Activated T-cell treated with anti-CD3 and anti-CD28 coated beads, Interleukin-2, amount 50 U/mL, for 72 hours (primary cell): ENCODE measurements around the gene GAGE12J. TPM values are rescaled to one million over a fixed set of nuclear protein-coding genes. Genes with fewer than 3 reads are reported as not detected.
"Not testable (repeated sequence)": the region's sequence is repeated elsewhere in the genome, so short reads cannot be mapped to it uniquely, and the experiment has no call there.

Source experiments
- ATAC-seq, 2 donors: fragments of 150-1000 bp; cut with Tn5 transposase; replicated peaks in 1 of 2; 2 replicates each; pipeline ENCODE4 v1.10.0; 2021; ENCODE audit warnings: moderate library complexity in 2 of 2, mild to moderate bottlenecking in 1 of 2
- DNase-seq, 2 donors: peaks; one replicate each; pipeline ENCODE4 v3.0.0; 2021 to 2022; ENCODE audit warnings: mixed read lengths in 1 of 2
- H3K27ac Mint-ChIP-seq: one replicate; pipeline ENCODE4 v1.8.0; 2022; ENCODE audit warnings: mild to moderate bottlenecking, moderate library complexity, mixed read lengths
- H3K27me3 Mint-ChIP-seq: one replicate; pipeline ENCODE4 v1.8.0; 2022; ENCODE audit warnings: low read depth, mixed read lengths
- H3K36me3 Mint-ChIP-seq, 2 donors: one replicate each; pipeline ENCODE4 v1.8.0; 2022; ENCODE audit warnings: mixed read lengths in 2 of 2, mild to moderate bottlenecking in 1 of 2; ENCODE audit not compliant: insufficient read depth in 2 of 2
- H3K4me1 Mint-ChIP-seq: one replicate; pipeline ENCODE4 v1.8.0; 2022; ENCODE audit warnings: low read depth, mixed read lengths
- H3K4me3 Mint-ChIP-seq, 2 donors: one replicate each; pipeline ENCODE4 v1.8.0; 2022; ENCODE audit warnings: mild to moderate bottlenecking in 2 of 2, mixed read lengths in 2 of 2, moderate library complexity in 2 of 2
- H3K9me3 Mint-ChIP-seq, 2 donors: one replicate each; pipeline ENCODE4 v1.8.0; 2022; ENCODE audit warnings: mixed read lengths in 2 of 2
- total RNA-seq, 2 donors: library from RNA; stranded (reverse); gene quantifications; one replicate each; pipeline ENCODE4 v1.2.3, GENCODE V29; 2022

GAGE12J gene
- total RNA-seq, 2 donors from 2014 or later, result not detected

- not testable (repeated sequence) for DNase-seq, H3K27me3 Mint-ChIP-seq, H3K4me1 Mint-ChIP-seq, H3K4me3 Mint-ChIP-seq, ATAC-seq, H3K27ac Mint-ChIP-seq, H3K36me3 Mint-ChIP-seq, H3K9me3 Mint-ChIP-seq
Measured at GRCh38 chrX:49323735-49324134, 1.9 kb downstream of the GAGE12J start.

DNA sequence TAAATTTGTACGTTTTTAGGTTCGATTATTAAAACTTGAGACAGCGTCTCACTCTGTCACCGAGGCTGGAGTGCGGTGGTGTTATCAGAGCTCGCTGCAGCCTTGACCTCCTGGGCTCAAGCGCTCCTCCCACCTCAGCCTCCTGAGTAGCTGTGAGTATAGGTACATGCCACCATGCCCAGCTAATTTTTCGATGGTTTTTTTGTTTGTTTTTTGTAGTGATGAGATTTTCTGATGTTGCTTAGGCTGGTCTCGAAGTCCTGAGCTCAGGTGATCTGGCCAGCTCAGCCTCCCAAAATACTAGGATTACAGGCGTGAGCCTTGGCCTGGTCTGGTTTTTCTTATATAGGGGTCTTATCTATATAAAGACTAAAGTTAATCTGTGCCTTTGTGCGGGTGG lies 8.6 kb downstream of the GAGE12J start:
- DNase-seq, H3K4me3 Mint-ChIP-seq, H3K27ac Mint-ChIP-seq, H3K36me3 Mint-ChIP-seq, H3K4me1 Mint-ChIP-seq, H3K27me3 Mint-ChIP-seq, H3K9me3 Mint-ChIP-seq, ATAC-seq: not testable (repeated sequence)

DNA sequence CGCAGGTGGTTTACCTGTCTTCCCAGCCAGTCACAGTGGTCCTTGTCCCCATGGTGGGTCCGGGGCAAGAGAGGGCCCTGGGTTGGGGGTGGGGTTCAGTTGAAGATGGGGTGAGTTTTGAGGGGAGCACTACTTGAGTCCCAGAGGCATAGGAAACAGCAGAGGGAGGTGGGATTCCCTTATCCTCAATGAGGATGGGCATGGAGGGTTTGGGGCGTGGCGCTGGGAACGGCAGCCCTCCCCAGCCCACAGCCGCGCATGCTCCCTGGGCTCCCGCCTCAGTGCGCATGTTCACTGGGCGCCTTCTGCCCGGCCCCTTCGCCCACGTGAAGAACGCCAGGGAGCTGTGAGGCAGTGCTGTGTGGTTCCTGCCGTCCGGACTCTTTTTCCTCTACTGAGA lies 9.4 kb downstream of the GAGE12J start, which contains the start of gene GAGE13:
Gene GAGE13, plus strand, starts transcription at position 301 of the 400 bp plus-strand sequence. CDS start 1,156 bp downstream, outside the sequence.
- H3K4me1 Mint-ChIP-seq, H3K4me3 Mint-ChIP-seq, ATAC-seq, DNase-seq, H3K36me3 Mint-ChIP-seq, H3K27ac Mint-ChIP-seq, H3K27me3 Mint-ChIP-seq, H3K9me3 Mint-ChIP-seq: not testable (repeated sequence)

DNA sequence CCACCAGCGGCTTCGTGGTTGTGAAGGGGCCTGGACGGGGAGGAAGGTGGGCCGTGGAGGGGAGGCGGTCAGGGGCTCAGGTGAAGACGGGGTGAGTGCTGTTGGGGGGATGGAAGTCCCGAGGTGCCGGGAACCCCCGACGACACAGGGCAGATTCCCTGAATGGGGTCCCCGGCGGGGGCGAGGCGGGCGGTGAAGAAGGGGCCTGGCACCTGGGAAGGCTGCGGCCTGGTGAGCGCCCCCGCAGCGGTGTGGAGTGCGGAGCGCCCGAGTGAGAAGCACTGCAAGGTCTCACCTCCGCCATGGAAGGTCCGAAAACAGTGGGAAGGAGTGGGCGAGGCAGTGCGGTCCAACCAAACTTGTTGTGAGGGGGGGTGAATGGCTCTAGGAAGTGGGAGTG lies 10.0 kb downstream of the GAGE12J start:
- DNase-seq, ATAC-seq, H3K4me1 Mint-ChIP-seq, H3K27ac Mint-ChIP-seq, H3K9me3 Mint-ChIP-seq, H3K4me3 Mint-ChIP-seq, H3K27me3 Mint-ChIP-seq, H3K36me3 Mint-ChIP-seq: not testable (repeated sequence)

GRCh38 chrX:49341449-49341848 lies 19.6 kb downstream of the GAGE12J start:
- not testable (repeated sequence) for H3K9me3 Mint-ChIP-seq, H3K27ac Mint-ChIP-seq, ATAC-seq, H3K27me3 Mint-ChIP-seq, H3K4me3 Mint-ChIP-seq, H3K36me3 Mint-ChIP-seq, H3K4me1 Mint-ChIP-seq, DNase-seq

DNA sequence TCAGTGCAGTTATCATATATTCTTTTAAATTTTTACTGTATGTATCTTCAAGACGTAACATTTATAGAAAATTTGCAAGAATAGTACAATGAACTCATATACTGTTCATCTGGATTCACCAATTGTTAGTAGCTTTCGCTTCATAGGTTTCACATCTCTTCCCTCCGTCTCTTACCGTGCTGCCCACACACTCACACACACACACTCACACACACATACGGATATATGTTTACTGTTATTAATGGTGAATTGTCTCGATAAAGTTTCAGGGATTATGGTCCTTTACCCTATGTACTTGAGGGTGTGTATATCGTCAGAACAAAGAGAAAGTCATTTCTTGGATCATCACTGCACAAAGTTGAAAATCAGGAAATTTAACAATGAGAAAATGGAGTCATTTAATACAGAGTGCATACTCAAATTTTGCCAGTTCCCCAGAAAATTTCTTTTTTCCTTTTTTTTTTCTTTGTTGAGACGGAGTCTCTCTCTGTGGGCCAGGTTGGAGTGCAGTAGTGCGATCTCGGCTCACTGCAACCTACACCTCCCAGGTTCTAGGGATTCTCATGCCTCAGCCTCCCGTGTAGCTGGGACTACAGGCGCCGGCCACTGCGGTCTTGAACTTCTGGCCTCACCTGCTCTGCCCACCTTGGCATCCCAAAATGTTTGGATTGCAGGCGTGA lies 22.8 kb downstream of the GAGE12J start:
- DNase-seq, result not testable (repeated sequence)

GRCh38 chrX:49345402-49345801 lies 23.6 kb downstream of the GAGE12J start:
- H3K27me3 Mint-ChIP-seq, ATAC-seq, H3K4me3 Mint-ChIP-seq, DNase-seq, H3K4me1 Mint-ChIP-seq, H3K27ac Mint-ChIP-seq, H3K9me3 Mint-ChIP-seq, H3K36me3 Mint-ChIP-seq: not testable (repeated sequence)

More for the DNA sequence above, 22.8 kb downstream of the GAGE12J start:
- H3K4me1 Mint-ChIP-seq, H3K27me3 Mint-ChIP-seq, H3K4me3 Mint-ChIP-seq, H3K9me3 Mint-ChIP-seq, ATAC-seq, H3K36me3 Mint-ChIP-seq, H3K27ac Mint-ChIP-seq: not testable (repeated sequence)

DNA sequence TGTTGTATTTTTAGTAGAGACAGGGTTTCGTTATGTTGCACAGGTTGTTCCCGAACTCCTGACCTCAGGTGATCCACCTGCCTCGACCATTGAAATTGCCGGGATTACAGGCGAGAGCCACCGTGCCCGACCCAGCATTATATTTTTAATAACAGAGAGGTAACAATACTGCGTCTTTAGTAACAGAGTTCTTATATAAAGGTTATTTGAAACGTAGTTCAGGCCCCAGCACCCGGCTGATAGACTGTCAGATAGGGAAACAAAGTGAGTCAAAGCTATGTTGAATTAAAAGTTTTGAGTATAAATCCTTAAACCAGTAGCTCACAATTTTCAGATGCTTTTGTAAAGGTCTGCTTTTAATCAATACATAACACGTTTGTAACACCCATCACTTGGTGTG lies 24.3 kb downstream of the GAGE12J start:
- not testable (repeated sequence) for H3K27me3 Mint-ChIP-seq, H3K9me3 Mint-ChIP-seq, H3K27ac Mint-ChIP-seq, H3K4me1 Mint-ChIP-seq, H3K36me3 Mint-ChIP-seq, ATAC-seq, H3K4me3 Mint-ChIP-seq, DNase-seq

Other genes starting within 250 kb of the GAGE12J start
- gene PRAF2, start 248.0 kb upstream of the GAGE12J start, total RNA-seq, result 10 to 100 TPM; 19.1 to 20.9 TPM
- gene WDR45, start 242.2 kb upstream of the GAGE12J start, total RNA-seq, result 10 to 100 TPM; 43.4 to 49.0 TPM
- gene GPKOW, start 198.3 kb upstream of the GAGE12J start, total RNA-seq, result 10 to 100 TPM; 14.7 to 17.8 TPM
- gene MAGIX, start 159.3 kb upstream of the GAGE12J start, total RNA-seq, result under 1 TPM; 0.84 to 0.93 TPM
- 100 to 1,000 TPM; 232 to 266 TPM for gene PLP2, start 150.1 kb upstream of the GAGE12J start, total RNA-seq
- 10 to 100 TPM; 17.4 to 17.6 TPM for gene PRICKLE3, start 135.7 kb upstream of the GAGE12J start, total RNA-seq
- gene SYP, start 121.8 kb upstream of the GAGE12J start, total RNA-seq, result 10 to 100 TPM in 1 of 2 donors, 1 to 10 TPM in 1; 8.7 to 15.9 TPM
- gene CACNA1F, start 88.7 kb upstream of the GAGE12J start, total RNA-seq, result 1 to 10 TPM; 3.4 to 4.1 TPM
- gene CCDC22, start 86.6 kb upstream of the GAGE12J start, total RNA-seq, result 10 to 100 TPM; 24.5 to 27.2 TPM
- 10 to 100 TPM; 16.7 to 22.8 TPM for gene FOXP3, start 57.3 kb upstream of the GAGE12J start, total RNA-seq
- 10 to 100 TPM in 1 of 2 donors, 1 to 10 TPM in 1; 9.8 to 16.1 TPM for gene PPP1R3F, start 52.2 kb upstream of the GAGE12J start, total RNA-seq
- gene GAGE10, start 18.4 kb upstream of the GAGE12J start, total RNA-seq, result not detected
- not detected for gene GAGE13, start 9.5 kb downstream of the GAGE12J start, total RNA-seq
- not detected for gene GAGE12C, start 210.1 kb downstream of the GAGE12J start, total RNA-seq
- gene GAGE12D, start 219.7 kb downstream of the GAGE12J start, total RNA-seq, result not detected
- not detected for gene GAGE12E, start 229.3 kb downstream of the GAGE12J start, total RNA-seq
- not detected for gene GAGE12F, start 238.8 kb downstream of the GAGE12J start, total RNA-seq
- not detected for gene GAGE12G, start 248.4 kb downstream of the GAGE12J start, total RNA-seq